A549 treated with GW870086 at 1 μM for 4 hours (cell line): ENCODE results near the gene CD163L1. TPM values are rescaled to one million over a fixed set of nuclear protein-coding genes. Genes with fewer than 3 reads are reported as not detected.

Experiments
- total RNA-seq: library from RNA; stranded (reverse); fragments of 200-300 nt; extraction: Qiagen RNA extraction; gene quantifications from 5 replicates; pipeline ENCODE4 v1.2.3, GENCODE V29; 2022; ENCODE audit warnings: low read depth

The CD163L1 gene
- total RNA-seq = 0.17 to 0.74 TPM (median 0.33 TPM) in 5 replicates

DNA sequence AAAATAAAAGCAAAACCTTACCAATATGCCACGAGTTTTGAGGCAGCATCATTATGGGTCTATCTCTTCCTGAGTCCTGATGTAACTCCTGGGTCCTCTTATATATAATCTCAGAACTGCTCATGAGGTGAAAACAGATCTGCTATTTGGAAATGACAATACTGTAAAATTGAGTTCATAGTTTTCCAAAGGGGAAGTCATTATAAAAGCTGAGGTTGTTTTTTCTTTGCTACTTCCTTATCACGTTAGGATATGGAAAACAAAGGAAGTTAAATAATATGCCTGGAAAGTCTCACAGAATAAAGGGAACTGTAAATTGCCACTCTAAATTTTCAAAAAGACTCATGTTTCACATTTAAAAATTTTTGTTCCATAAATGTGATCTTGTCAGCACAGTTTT lies at the start of gene CD163L1:
Gene CD163L1, minus strand, starts transcription at position 78 of the 400 bp plus-strand sequence. Its CDS starts 26 bp downstream, at position 52.

Other genes with a start within 250 kb of the CD163L1 start
- not detected in 5 replicates for gene ACSM4, start 140.1 kb downstream of the CD163L1 start, total RNA-seq
- 0.12 to 0.15 TPM in 2 of 5 replicates, not detected in the others for gene CD163, start 59.6 kb upstream of the CD163L1 start, total RNA-seq
- gene APOBEC1, start 221.8 kb upstream of the CD163L1 start, total RNA-seq = not detected in 5 replicates